ENCODE results near the gene CCDC159. TPM values are rescaled to one million over a fixed set of nuclear protein-coding genes. Genes with fewer than 3 reads are reported as not detected.
"Not testable (repeated sequence)": the region's sequence is repeated elsewhere in the genome, so short reads cannot be mapped to it uniquely, and the experiment has no call there.

CCDC159 gene
- total RNA-seq, 1 experiment from 2014 or later: 1.7 TPM

GRCh38 chr19:11333838-11334237 lies 12.5 kb upstream of the CCDC159 start:
- in situ Hi-C loops (cut with HindIII; ENCODE audit: low pct_unique_long_range_greater_than_20kb, low sequenced_read_pairs): not testable (repeated sequence)
- peak; percentile 19 for DNase-seq (ENCODE audit: low read depth, low spot score)

- in situ Hi-C loops (cut with HindIII; ENCODE audit: low pct_unique_long_range_greater_than_20kb, low sequenced_read_pairs): no loop called here
- no peak for DNase-seq (ENCODE audit: low read depth, low spot score)
Measured at GRCh38 chr19:11335449-11336146, 10.7 kb upstream of the CCDC159 start.

DNA sequence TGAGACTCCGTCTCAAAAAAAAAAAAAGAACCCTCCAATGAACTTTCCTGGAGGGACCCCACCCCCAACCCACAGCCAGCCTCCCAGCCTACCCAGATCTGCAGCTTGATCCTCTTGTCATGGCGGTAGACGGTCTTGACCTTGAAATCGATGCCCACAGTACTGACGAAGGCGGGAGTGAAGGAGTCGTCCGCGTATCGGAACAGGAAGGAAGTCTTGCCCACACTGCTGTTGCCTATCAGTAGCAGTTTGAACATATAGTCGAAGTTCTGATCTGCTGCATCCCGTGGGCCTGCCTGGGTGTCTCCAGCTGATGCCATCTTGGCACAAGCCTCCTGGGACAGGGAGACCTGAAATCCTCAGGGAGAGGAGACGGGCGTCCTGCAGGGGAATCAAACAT lies 9.2 kb upstream of the CCDC159 start:
- no peak for DNase-seq (ENCODE audit: low read depth, low spot score)
- in situ Hi-C loops (cut with HindIII; ENCODE audit: low pct_unique_long_range_greater_than_20kb, low sequenced_read_pairs): no loop called here

GRCh38 chr19:11338121-11338520 lies 8.2 kb upstream of the CCDC159 start:
- in situ Hi-C loops (cut with HindIII; ENCODE audit: low pct_unique_long_range_greater_than_20kb, low sequenced_read_pairs): no loop called here
- DNase-seq (ENCODE audit: low read depth, low spot score): no peak

DNA sequence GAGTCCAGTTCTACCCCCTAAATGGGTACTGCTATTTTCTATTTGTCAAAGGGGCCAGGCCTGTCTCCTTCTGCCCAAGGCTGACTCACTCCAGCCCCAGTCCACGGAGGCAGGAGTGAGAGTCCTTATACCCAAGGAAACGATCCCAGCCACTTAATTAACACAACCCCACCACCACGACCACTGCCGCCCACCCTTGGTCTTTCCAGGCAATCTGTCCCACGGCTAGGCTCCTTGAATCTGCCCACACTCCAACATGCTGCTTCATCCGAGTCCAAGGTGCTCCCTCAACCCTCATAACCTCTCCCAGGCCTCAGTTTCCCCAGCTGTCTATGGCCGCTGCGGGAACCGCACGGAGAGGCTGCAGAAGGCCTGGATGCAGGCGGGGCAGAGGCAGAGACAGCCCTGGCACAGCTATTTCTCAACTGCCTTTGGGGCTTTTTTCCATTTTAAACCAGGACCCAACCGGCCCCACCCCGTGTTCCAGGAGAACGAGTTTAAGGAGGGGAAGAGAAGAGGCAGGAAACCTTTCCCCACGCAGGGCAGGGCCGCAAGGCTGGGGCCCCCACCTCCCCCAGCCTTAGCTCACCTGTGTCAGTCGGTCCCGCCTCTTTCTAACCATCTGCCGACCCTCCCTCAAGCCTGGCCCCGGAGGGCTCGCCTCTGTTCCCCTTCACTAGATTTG lies 7.6 kb upstream of the CCDC159 start:
- in situ Hi-C loops (cut with HindIII; ENCODE audit: low pct_unique_long_range_greater_than_20kb, low sequenced_read_pairs): no loop called here
- no peak for DNase-seq (ENCODE audit: low read depth, low spot score)

DNA sequence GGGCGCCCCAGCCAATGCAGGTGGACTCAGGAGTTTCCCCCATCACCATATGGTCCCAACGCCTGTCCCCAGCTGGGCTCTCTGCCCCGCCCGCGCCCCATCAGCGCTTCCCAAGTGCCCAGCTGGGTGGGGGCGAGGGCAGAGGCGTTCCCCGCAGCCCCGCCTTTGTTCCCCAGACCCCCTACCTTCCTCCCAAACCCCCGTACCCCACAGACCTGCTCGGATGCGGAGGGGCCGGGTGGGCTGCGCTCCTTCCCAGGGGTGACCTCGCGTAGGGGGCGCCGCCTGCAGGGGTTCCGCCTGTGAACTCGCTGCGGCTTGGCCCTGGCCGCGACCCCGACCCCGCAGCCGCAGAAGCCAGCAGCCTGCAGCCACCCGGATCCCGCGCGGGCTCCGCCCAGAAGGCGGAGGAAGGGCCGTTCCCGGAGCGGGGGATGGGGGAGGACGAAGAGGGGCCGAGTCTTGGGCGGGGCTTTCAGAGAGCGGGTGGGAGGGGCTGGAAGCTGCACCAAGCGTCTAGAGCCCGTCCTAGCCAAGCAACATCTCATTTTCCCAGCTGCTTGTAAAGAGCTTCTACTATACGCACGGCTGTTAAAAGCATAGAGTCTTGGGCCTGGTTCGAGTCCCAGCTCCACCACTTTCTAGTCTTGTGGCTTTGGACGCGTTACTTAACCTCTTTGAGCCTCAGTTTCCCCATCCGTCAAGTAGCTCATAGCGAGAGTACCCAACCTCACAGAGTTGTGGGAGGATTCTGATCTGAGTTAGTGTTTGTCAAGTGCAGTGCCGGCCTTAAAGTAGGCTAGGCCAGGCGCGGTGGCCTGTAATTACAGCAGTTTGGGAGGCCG lies 6.8 kb upstream of the CCDC159 start, which contains the start of gene RAB3D:
Gene RAB3D (minus strand): TSS at position 404 of the 845 bp plus-strand sequence. CDS start 2,258 bp downstream, outside the sequence.
- in situ Hi-C loops (cut with HindIII; ENCODE audit: low pct_unique_long_range_greater_than_20kb, low sequenced_read_pairs): no loop called here
- DNase-seq (ENCODE audit: low read depth, low spot score): peak; percentile 85

DNA sequence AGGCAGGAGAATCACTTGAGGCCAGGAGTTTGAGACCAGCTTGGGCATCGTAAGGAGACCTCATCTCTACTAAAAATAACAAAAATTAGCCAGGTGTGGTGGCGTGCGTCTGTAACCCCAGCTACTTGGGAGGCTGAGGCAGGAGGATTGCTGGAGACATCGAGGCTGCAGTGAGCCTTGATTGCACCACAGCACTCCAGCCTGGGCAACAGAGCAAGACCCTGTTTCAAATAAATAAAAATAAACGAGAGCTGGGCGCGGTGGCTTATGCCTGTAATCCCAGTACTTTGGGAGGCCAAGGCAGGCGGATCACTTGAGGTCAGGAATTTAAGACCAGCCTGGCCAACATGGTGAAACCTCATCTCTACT lies 6.2 kb upstream of the CCDC159 start:
- in situ Hi-C loops (cut with HindIII; ENCODE audit: low pct_unique_long_range_greater_than_20kb, low sequenced_read_pairs); DNase-seq (ENCODE audit: low read depth, low spot score): not testable (repeated sequence)

DNA sequence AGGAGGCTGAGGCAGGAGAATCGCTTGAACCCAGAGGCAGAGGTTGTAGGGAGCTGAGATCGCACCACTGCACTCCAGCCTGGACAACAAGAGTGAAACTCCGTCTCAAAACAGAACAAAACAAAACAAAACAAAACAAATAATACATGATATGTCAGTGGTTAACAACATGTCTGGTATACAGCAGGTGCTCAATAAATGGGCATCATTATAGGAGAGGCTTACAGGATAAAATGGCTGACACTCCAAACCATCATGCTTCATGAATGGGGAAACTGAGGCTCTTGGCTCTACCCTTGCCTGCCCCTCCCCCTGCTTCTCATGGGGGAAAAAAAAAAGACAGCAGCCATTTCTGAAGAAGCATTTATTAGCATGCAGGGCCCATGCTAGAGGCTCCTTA lies 3.9 kb upstream of the CCDC159 start:
- DNase-seq (ENCODE audit: low read depth, low spot score): no peak
- in situ Hi-C loops (cut with HindIII; ENCODE audit: low pct_unique_long_range_greater_than_20kb, low sequenced_read_pairs): no loop called here

DNA sequence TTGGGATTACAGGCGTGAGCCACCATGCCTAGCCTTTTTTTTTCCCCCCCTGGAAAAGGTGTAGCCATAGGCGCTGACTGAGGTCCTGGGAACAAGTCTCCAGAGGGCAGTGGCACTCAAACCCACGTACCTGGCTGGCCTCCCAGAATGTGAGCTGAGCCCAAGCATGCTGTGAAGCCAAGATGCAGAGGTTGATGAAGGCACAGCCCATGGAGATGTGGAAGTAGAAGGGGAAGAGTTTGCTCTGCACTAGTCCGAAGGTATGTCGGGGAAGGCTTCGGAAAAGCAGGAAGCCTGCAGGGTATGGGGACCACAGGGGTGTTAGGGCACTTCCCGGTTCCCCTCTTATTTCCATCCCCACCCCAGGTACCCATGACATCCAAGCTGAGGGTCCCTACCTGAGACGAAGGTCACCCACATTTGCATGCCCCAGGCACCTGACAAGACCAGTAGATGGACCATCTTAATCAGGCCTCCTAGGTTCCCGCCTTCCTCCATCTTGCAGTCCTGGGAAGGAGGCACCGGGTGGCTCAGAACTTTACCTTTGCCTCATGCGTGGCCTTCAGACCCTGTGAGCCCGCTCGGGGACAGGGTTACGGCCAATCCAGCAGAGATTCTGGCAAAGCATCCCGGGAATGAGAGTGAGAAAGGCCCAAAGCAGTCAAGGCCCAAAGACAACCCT lies 1.1 kb upstream of the CCDC159 start:
- in situ Hi-C loops (cut with HindIII; ENCODE audit: low pct_unique_long_range_greater_than_20kb, low sequenced_read_pairs): no loop called here

GRCh38 chr19:11347546-11348039 lies 1.3 kb downstream of the CCDC159 start:
- no peak for DNase-seq (ENCODE audit: low read depth, low spot score)
- in situ Hi-C loops (cut with HindIII; ENCODE audit: low pct_unique_long_range_greater_than_20kb, low sequenced_read_pairs): no loop called here

More for the DNA sequence above, 1.1 kb upstream of the CCDC159 start:
- DNase-seq (ENCODE audit: low read depth, low spot score): no peak

- no peak for DNase-seq (ENCODE audit: low read depth, low spot score)
- in situ Hi-C loops (cut with HindIII; ENCODE audit: low pct_unique_long_range_greater_than_20kb, low sequenced_read_pairs): no loop called here
Measured at GRCh38 chr19:11349171-11349570, 2.9 kb downstream of the CCDC159 start.

DNA sequence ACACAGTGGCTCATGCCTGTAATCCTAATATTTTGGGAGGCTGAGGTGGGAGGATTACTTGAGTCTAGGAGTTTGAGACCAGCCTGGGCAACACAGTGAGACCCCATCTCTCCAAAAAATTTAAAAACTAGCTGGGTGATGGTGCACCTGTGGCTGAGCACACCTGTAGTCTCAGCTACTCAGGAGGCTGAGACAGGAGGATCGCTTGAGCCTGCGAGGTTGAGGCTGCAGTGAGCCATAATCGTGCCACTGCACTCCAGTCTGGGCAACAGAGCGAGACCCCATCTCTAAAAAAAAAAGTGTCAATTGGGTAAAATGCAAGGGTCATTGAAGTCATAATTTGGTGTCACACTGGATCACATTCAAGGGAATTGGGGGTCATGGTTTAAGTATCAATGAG lies 7.8 kb downstream of the CCDC159 start:
- in situ Hi-C loops (cut with HindIII; ENCODE audit: low pct_unique_long_range_greater_than_20kb, low sequenced_read_pairs): not testable (repeated sequence)

GRCh38 chr19:11355160-11356073 lies 9.1 kb downstream of the CCDC159 start, which contains the start of gene PLPPR2:
PLPPR2 (plus strand) TSS chr19:11355432; CDS start chr19:11357674, 2,242 bp downstream.
- in situ Hi-C loops (cut with HindIII; ENCODE audit: low pct_unique_long_range_greater_than_20kb, low sequenced_read_pairs): no loop called here
- peak; percentile 91 for DNase-seq (ENCODE audit: low read depth, low spot score)

More for the DNA sequence above, 7.8 kb downstream of the CCDC159 start:
- DNase-seq (ENCODE audit: low read depth, low spot score): not testable (repeated sequence)

DNA sequence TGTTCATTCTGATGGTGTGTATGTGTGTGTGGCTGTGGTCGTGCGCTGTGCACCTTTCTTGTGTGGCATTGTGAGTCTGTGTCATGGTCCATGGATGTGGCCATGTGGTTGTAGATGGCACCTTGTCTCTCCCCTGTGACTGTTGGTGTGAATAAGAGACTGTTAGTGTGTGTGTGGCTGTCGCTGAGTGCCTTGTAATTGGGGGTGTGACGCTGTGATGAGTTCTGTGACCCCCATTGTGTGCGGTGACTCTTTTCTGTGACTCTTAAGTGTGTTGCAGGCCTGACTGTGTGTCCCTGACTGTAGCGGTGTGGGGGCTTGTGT lies 9.7 kb downstream of the CCDC159 start:
- DNase-seq (ENCODE audit: low read depth, low spot score): no peak
- in situ Hi-C loops (cut with HindIII; ENCODE audit: low pct_unique_long_range_greater_than_20kb, low sequenced_read_pairs): no loop called here

DNA sequence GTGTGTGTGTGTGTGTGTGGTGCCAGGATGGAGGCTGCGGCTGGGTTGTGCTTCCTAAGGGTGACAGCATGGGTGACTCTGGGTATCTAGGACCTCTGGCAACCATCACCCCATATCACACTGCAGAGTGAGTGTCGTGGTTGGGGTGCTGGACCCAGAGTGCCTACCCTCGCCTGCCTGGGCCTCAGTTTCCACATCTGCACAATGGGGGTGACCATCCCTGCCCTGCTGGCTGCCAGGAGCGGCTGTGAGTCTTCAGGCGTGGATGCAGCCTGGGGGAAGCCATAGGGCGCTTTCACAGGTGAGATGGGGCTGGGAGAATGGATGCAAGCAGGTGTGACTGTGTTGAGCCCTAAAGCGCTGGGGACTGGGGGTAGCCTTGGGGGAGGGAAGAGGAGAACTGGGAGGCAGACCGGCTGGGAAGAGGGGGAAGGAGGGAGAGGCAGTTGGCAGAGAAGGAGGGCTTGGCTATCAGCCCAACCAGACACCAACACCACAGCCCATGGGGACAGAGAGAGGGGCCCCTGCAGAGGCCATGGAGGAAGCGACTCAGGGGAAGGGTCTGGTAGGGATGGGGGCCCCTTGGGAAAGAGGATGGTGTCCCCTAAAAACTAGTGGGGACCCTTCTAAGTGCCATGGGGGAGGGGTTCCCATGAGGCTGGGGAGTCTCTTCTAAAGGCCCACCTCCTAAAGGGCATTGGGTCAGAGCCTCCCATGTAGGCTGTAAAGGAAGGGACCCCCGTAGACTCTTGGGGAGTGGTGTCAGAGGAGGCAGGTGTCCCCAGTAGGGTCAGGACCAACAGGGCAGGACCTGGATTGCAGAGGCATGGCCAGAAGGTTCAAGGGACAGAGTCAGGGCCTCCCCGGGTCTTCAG lies 10.6 kb downstream of the CCDC159 start:
- DNase-seq (ENCODE audit: low read depth, low spot score): no peak
- in situ Hi-C loops (cut with HindIII; ENCODE audit: low pct_unique_long_range_greater_than_20kb, low sequenced_read_pairs): no loop called here

DNA sequence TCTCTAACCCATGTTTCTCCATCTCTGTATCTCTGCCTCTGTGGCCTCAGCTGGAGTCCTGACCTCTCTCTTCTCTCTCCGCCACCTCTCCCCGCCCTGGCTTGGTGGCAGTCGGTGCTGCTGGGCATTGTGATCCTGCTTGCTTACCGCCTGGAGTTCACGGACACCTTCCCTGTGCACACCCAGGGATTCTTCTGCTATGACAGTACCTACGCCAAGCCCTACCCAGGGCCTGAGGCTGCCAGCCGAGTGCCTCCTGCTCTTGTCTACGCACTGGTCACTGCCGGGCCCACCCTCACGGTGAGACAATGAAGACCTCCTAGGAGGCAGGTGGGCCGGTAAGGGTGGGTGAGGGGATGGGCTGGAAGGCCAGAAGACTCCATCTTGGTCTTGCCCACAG lies 13.1 kb downstream of the CCDC159 start:
- in situ Hi-C loops (cut with HindIII; ENCODE audit: low pct_unique_long_range_greater_than_20kb, low sequenced_read_pairs): no loop called here
- no peak for DNase-seq (ENCODE audit: low read depth, low spot score)

Data from SK-MEL-5 (cell line).